ENCODE data around the gene DMD.

DNA sequence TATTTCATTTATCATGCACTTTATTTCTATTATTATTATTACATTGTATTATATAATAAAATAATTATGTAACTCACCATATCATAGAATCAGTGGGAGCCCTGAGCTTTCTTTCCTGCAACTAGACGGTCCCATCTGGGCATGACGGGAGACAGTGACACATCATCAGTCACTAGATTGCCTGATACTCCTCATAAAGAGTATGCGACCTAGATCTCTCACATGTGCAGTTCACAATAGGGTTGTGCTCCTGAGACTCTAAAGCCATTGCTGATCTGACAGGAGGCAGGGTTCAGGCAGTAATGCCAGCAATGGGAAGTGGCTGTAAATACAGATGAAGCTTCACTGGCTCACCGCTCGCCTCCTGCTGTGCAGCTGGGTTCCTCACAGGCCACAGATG lies 62.3 kb downstream of the DMD start:
- TF ChIP-seq, protein P1, sequence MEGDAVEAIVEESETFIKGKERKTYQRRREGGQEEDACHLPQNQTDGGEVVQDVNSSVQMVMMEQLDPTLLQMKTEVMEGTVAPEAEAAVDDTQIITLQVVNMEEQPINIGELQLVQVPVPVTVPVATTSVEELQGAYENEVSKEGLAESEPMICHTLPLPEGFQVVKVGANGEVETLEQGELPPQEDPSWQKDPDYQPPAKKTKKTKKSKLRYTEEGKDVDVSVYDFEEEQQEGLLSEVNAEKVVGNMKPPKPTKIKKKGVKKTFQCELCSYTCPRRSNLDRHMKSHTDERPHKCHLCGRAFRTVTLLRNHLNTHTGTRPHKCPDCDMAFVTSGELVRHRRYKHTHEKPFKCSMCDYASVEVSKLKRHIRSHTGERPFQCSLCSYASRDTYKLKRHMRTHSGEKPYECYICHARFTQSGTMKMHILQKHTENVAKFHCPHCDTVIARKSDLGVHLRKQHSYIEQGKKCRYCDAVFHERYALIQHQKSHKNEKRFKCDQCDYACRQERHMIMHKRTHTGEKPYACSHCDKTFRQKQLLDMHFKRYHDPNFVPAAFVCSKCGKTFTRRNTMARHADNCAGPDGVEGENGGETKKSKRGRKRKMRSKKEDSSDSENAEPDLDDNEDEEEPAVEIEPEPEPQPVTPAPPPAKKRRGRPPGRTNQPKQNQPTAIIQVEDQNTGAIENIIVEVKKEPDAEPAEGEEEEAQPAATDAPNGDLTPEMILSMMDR (IDR thresholded peaks at IDR 0.05), result no peak
- TF ChIP-seq EZH2phosphoT487 (IDR thresholded peaks at IDR 0.05) (no peak), EZH2 (IDR thresholded peaks at IDR 0.05) (no peak)

All from neural progenitor cell (in vitro differentiated cells).